CD4-positive, alpha-beta T cell treated with Interleukin-15 for 4 hours (primary cell): ENCODE data around the gene VWA3B.
"Not testable (repeated sequence)": the region's sequence is repeated elsewhere in the genome, so short reads cannot be mapped to it uniquely, and the experiment has no call there.

Source experiments
- DNase-seq: peaks from one replicate; pipeline ENCODE4 v3.0.0-alpha.2; 2020; ENCODE audit warnings: low spot score

Gene VWA3B

GRCh38 chr2:98088261-98088660 lies 1.3 kb downstream of the VWA3B start:
- no peak for DNase-seq

- DNase-seq: no peak
These were observed 3.0 kb downstream of the VWA3B start for GRCh38 chr2:98089941-98090340.

- no peak for DNase-seq
These were observed 4.0 kb downstream of the VWA3B start for GRCh38 chr2:98090951-98091350.

- DNase-seq: no peak
These were observed 4.8 kb downstream of the VWA3B start for GRCh38 chr2:98091738-98092137.

- no peak for DNase-seq
These were observed 6.2 kb downstream of the VWA3B start for GRCh38 chr2:98093146-98093545.

GRCh38 chr2:98093611-98094010 lies 6.6 kb downstream of the VWA3B start:
- DNase-seq: no peak

- no peak for DNase-seq
These were observed 13.2 kb downstream of the VWA3B start for GRCh38 chr2:98099939-98100743.

GRCh38 chr2:98102315-98102714 lies 15.3 kb downstream of the VWA3B start:
- not testable (repeated sequence) for DNase-seq

- DNase-seq: no peak
These were observed 15.9 kb downstream of the VWA3B start for GRCh38 chr2:98102878-98103277.

- no peak for DNase-seq
These were observed 21.1 kb downstream of the VWA3B start for GRCh38 chr2:98108110-98108509.

GRCh38 chr2:98110741-98111140 lies 23.8 kb downstream of the VWA3B start:
- no peak for DNase-seq

GRCh38 chr2:98114643-98115330 lies 27.8 kb downstream of the VWA3B start:
- DNase-seq: no peak

GRCh38 chr2:98118161-98118560 lies 31.2 kb downstream of the VWA3B start:
- no peak for DNase-seq

- DNase-seq: no peak
These were observed 31.9 kb downstream of the VWA3B start for GRCh38 chr2:98118852-98119251.

GRCh38 chr2:98121149-98121548 lies 34.2 kb downstream of the VWA3B start:
- DNase-seq: no peak

- DNase-seq: no peak
These were observed 35.6 kb downstream of the VWA3B start for GRCh38 chr2:98122524-98122923.

GRCh38 chr2:98123286-98123685 lies 36.3 kb downstream of the VWA3B start:
- no peak for DNase-seq

GRCh38 chr2:98126061-98126460 lies 39.1 kb downstream of the VWA3B start:
- no peak for DNase-seq

- no peak for DNase-seq
These were observed 40.4 kb downstream of the VWA3B start for GRCh38 chr2:98127229-98127989.

- no peak for DNase-seq
These were observed 41.7 kb downstream of the VWA3B start for GRCh38 chr2:98128556-98129109.

GRCh38 chr2:98130073-98130472 lies 43.1 kb downstream of the VWA3B start:
- DNase-seq: not testable (repeated sequence)

- no peak for DNase-seq
These were observed 47.4 kb downstream of the VWA3B start for GRCh38 chr2:98134172-98135005.
